CD14-positive monocyte (primary cell): Measurements from ENCODE around the gene RBM12. TPM values are rescaled to one million over a fixed set of nuclear protein-coding genes. Genes with fewer than 3 reads are reported as not detected.

Source experiments
- DNase-seq, 3 donors: peaks; one replicate each; pipeline ENCODE4 v3.0.0-alpha.2; 2011 to 2022
- H2AFZ ChIP-seq: 2 replicates; pipeline ENCODE4 v1.6.0; 2012; ENCODE audit warnings: mild to moderate bottlenecking, low read depth, low read length, inconsistent platforms; ENCODE audit not compliant: insufficient read depth, poor library complexity, severe bottlenecking
- H3K27ac ChIP-seq, 2 donors: 1 replicate in 1 of 2; 2 replicates in 1 of 2; pipeline ENCODE4 v1.5.1; 2012 to 2013; ENCODE audit warnings: low read length in 2 of 2, control low read depth in 1 of 2, inconsistent platforms in 1 of 2, low read depth in 1 of 2, mild to moderate bottlenecking in 1 of 2
- H3K27me3 ChIP-seq, 2 donors: one replicate each; pipeline versions ENCODE4 v1.6.0 to v1.6.1; 2011 to 2013; ENCODE audit warnings: low read length in 2 of 2; ENCODE audit not compliant: control insufficient read depth in 2 of 2, insufficient read depth in 2 of 2
- H3K36me3 ChIP-seq, 2 donors: replicated peaks in 1 of 2; 1 replicate in 1 of 2; 2 replicates in 1 of 2; pipeline versions ENCODE4 v1.5.1 to v1.6.1; 2012 to 2013; ENCODE audit warnings: low read length in 2 of 2, control low read depth in 1 of 2, inconsistent platforms in 1 of 2, mild to moderate bottlenecking in 1 of 2; ENCODE audit not compliant: insufficient read depth in 2 of 2, control insufficient read depth in 1 of 2
- H3K4me1 ChIP-seq, 2 donors: 1 replicate in 1 of 2; 2 replicates in 1 of 2; pipeline versions ENCODE4 v1.5.1 to v1.6.1; 2012 to 2013; ENCODE audit warnings: low read length in 2 of 2, control low read depth in 1 of 2, inconsistent platforms in 1 of 2, mild to moderate bottlenecking in 1 of 2, moderate library complexity in 1 of 2; ENCODE audit not compliant: insufficient read depth in 2 of 2, control insufficient read depth in 1 of 2
- H3K4me2 ChIP-seq: replicated peaks from 2 replicates; pipeline ENCODE3; 2012; ENCODE audit warnings: low read length, moderate library complexity, mild to moderate bottlenecking; ENCODE audit not compliant: poor library complexity, severe bottlenecking; ENCODE audit errors: extremely low read depth
- H3K4me3 ChIP-seq, 3 experiments: fragments of 200-600 bp in 1 of 3; sonication (generic) in 1 of 3; replicated peaks in 1 of 3; 1 replicate in 2 of 3; 2 replicates in 1 of 3; pipeline ENCODE4 v1.5.1; 2011 to 2013; ENCODE audit warnings: low read length in 3 of 3, mild to moderate bottlenecking in 3 of 3, control low read depth in 2 of 3, low read depth in 2 of 3, inconsistent platforms in 1 of 3, moderate library complexity in 1 of 3
- H3K79me2 ChIP-seq: 2 replicates; pipeline ENCODE4 v1.6.0; 2012; ENCODE audit warnings: mild to moderate bottlenecking, control low read depth, inconsistent platforms, low read length, moderate library complexity; ENCODE audit not compliant: insufficient read depth
- H3K9ac ChIP-seq: 2 replicates; pipeline ENCODE4 v1.6.0; 2017; ENCODE audit warnings: low read length, mild to moderate bottlenecking; ENCODE audit not compliant: insufficient read depth, poor library complexity, severe bottlenecking
- H3K9me3 ChIP-seq, 2 donors: replicated peaks in 1 of 2; 1 replicate in 1 of 2; 2 replicates in 1 of 2; pipeline versions ENCODE4 v1.5.1 to v1.6.1; 2012 to 2013; ENCODE audit warnings: low read length in 2 of 2, control low read depth in 1 of 2; ENCODE audit not compliant: control insufficient read depth in 1 of 2, insufficient read depth in 1 of 2
- H4K20me1 ChIP-seq: 2 replicates; pipeline ENCODE4 v1.6.0; 2012; ENCODE audit warnings: mild to moderate bottlenecking, low read length, control low read depth, moderate library complexity; ENCODE audit not compliant: insufficient read depth
- H3K27ac Mint-ChIP-seq, 7 donors: one replicate each; pipeline ENCODE4 v1.8.0; 2020; ENCODE audit warnings: mild to moderate bottlenecking in 7 of 7, mixed read lengths in 7 of 7, moderate library complexity in 6 of 7, inconsistent platforms in 2 of 7
- H3K27me3 Mint-ChIP-seq, 3 donors: one replicate each; pipeline ENCODE4 v1.8.0; 2021 to 2022; ENCODE audit warnings: low read depth in 3 of 3, mild to moderate bottlenecking in 3 of 3, mixed read lengths in 3 of 3, moderate library complexity in 3 of 3, inconsistent platforms in 1 of 3
- H3K36me3 Mint-ChIP-seq, 2 donors: one replicate each; pipeline ENCODE4 v1.8.0; 2020; ENCODE audit warnings: mixed read lengths in 2 of 2, inconsistent platforms in 1 of 2, mild to moderate bottlenecking in 1 of 2
- H3K4me1 Mint-ChIP-seq: one replicate; pipeline ENCODE4 v1.8.0; 2020; ENCODE audit warnings: mild to moderate bottlenecking, mixed read lengths
- H3K4me3 Mint-ChIP-seq, 2 donors: one replicate each; pipeline ENCODE4 v1.8.0; 2020; ENCODE audit warnings: mild to moderate bottlenecking in 2 of 2, mixed read lengths in 2 of 2, moderate library complexity in 1 of 2
- H3K9me3 Mint-ChIP-seq, 7 donors: one replicate each; pipeline ENCODE4 v1.8.0; 2020 to 2022; ENCODE audit warnings: mixed read lengths in 7 of 7, mild to moderate bottlenecking in 6 of 7, moderate library complexity in 6 of 7, inconsistent platforms in 2 of 7
- CTCF ChIP-seq: fragments of 200-600 bp; IDR thresholded peaks from one replicate; pipeline ENCODE4 v1.8.0; 2022; ENCODE audit warnings: antibody characterized with exemption, mild to moderate bottlenecking
- WGBS: methylation state at CpG from one replicate; pipeline ENCODE4 v1.1.5; 2013; ENCODE audit warnings: missing lambda C conversion rate; ENCODE audit not compliant: insufficient coverage; 5-methylcytosine and 5-hydroxymethylcytosine counted together
- intact Hi-C, 2 donors: fragments of 100-400 bp; cut with micrococcal nuclease; formaldehyde crosslinking; loops; one replicate each; pipeline versions ENCODE4 v1.15.0 to v1.15.1; 2023
- polyA plus RNA-seq, 3 donors: library from polyadenylated mRNA; depleted of rRNA in 1 of 3; unstranded in 2 of 3; stranded (reverse) in 1 of 3; fragments of 300-500 nt in 2 of 3; fragments of >200 nt in 1 of 3; fragmentation: Illumina TruSeq in 2 of 3; gene quantifications; 1 replicate in 2 of 3; 2 replicates in 1 of 3; pipeline ENCODE4 v1.2.3, GENCODE V29; 2012 to 2021

The RBM12 gene
- polyA plus RNA-seq, 3 donors, result 21.5 to 32.8 (median 30.4) TPM

GRCh38 chr20:35625584-35626385 lies 38.9 kb downstream of the RBM12 start:
- H3K4me1 ChIP-seq, result peaks cover 11% of the 10 kb centered on the region in 2 donors
- peaks cover 0 to 4% (median 1%) of the 10 kb centered on the region in 3 donors for H3K27me3 Mint-ChIP-seq
- H2AFZ ChIP-seq, result no peak overlapping the region
- no peak overlapping the region for H3K4me3 ChIP-seq
- no peak overlapping the region for H3K9ac ChIP-seq
- TF ChIP-seq CTCF, result no peak
- H3K27ac ChIP-seq, result no peak overlapping the region
- intact Hi-C loops, result no loop called here
- H3K27ac Mint-ChIP-seq, result peak overlapping the region in 2 of 7 donors; percentile 27 to 84
- peaks cover 4% of the 10 kb centered on the region for H4K20me1 ChIP-seq
- H3K36me3 ChIP-seq, result peaks cover 35 to 55% of the 10 kb centered on the region in 2 donors
- H3K79me2 ChIP-seq, result no peaks in the 10 kb centered on the region
- no peaks in the 10 kb centered on the region for H3K27me3 ChIP-seq
- WGBS, result 95% methylated on average over 4 of the region's 6 CpGs
- H3K4me3 Mint-ChIP-seq, result no peak overlapping the region
- no peak overlapping the region for H3K4me2 ChIP-seq
- no peaks in the 10 kb centered on the region for H3K9me3 ChIP-seq
- no peak for DNase-seq
- H3K9me3 Mint-ChIP-seq, result no peaks in the 10 kb centered on the region
- peaks cover 42 to 72% of the 10 kb centered on the region in 2 donors for H3K36me3 Mint-ChIP-seq
- H3K4me1 Mint-ChIP-seq, result peaks cover 14% of the 10 kb centered on the region

- WGBS, result no CpG with 5 or more reads among the region's 2 CpGs
- peaks cover 12 to 24% of the 10 kb centered on the region in 2 donors for H3K36me3 ChIP-seq
- H3K4me3 ChIP-seq, result no peak overlapping the region
- TF ChIP-seq CTCF, result no peak
- H3K27ac Mint-ChIP-seq, result peak overlapping the region in 1 of 7 donors; percentile 6
- H3K9me3 Mint-ChIP-seq, result peaks cover 0 to 10% (median 4%) of the 10 kb centered on the region in 7 donors
- intact Hi-C loops, result no loop called here
- no peak for DNase-seq
- H3K4me3 Mint-ChIP-seq, result no peak overlapping the region
- H3K36me3 Mint-ChIP-seq, result peaks cover 19 to 39% of the 10 kb centered on the region in 2 donors
- peaks cover 16 to 32% of the 10 kb centered on the region in 2 donors for H3K27me3 ChIP-seq
- H3K27ac ChIP-seq, result no peak overlapping the region
- H4K20me1 ChIP-seq, result no peaks in the 10 kb centered on the region
- H3K4me1 Mint-ChIP-seq, result peaks cover 31% of the 10 kb centered on the region
- H3K4me1 ChIP-seq, result peaks cover 32 to 35% of the 10 kb centered on the region in 2 donors
- no peak overlapping the region for H3K4me2 ChIP-seq
- H3K79me2 ChIP-seq, result no peaks in the 10 kb centered on the region
- H3K9me3 ChIP-seq, result peaks cover 0 to 5% of the 10 kb centered on the region in 2 donors
- H3K27me3 Mint-ChIP-seq, result peaks cover 35 to 42% (median 39%) of the 10 kb centered on the region in 3 donors
- no peak overlapping the region for H3K9ac ChIP-seq
- no peak overlapping the region for H2AFZ ChIP-seq
These were observed 43.1 kb downstream of the RBM12 start for GRCh38 chr20:35621560-35621946.
